NCI-H82 treated with DMSO at 0.1 percent for 48 hours (cell line): ENCODE measurements around the gene PPP1R13B.

Experiments used
- DNase-seq: peaks from one replicate; lab custom pipeline; 2025; ENCODE audit not compliant: unreplicated experiment; lab: John Stamatoyannopoulos, UW

The PPP1R13B gene

GRCh38 chr14:103881268-103882201, 34.2 kb upstream of the PPP1R13B start:
- no peak for DNase-seq

GRCh38 chr14:103880348-103881267, 33.2 kb upstream of the PPP1R13B start:
- DNase-seq = no peak

- DNase-seq = no peak
Observed at GRCh38 chr14:103879570-103880347, 32.4 kb upstream of the PPP1R13B start.

- DNase-seq = no peak
Observed at GRCh38 chr14:103879118-103879569, 31.8 kb upstream of the PPP1R13B start.

GRCh38 chr14:103878180-103878579, 30.8 kb upstream of the PPP1R13B start:
- DNase-seq = no peak

- no peak for DNase-seq
Observed at GRCh38 chr14:103875010-103875409, 27.6 kb upstream of the PPP1R13B start.

GRCh38 chr14:103872481-103873113, 25.2 kb upstream of the PPP1R13B start:
- DNase-seq = no peak

- DNase-seq = no peak
Observed at GRCh38 chr14:103871596-103872480, 24.5 kb upstream of the PPP1R13B start.

GRCh38 chr14:103870891-103871595, 23.7 kb upstream of the PPP1R13B start:
- DNase-seq = no peak

- DNase-seq = no peak
Observed at GRCh38 chr14:103870144-103870876, 22.9 kb upstream of the PPP1R13B start.

GRCh38 chr14:103869406-103870143, 22.2 kb upstream of the PPP1R13B start:
- DNase-seq = no peak

- DNase-seq = no peak
Observed at GRCh38 chr14:103868242-103868897, 21.0 kb upstream of the PPP1R13B start.

GRCh38 chr14:103867523-103867953, 20.2 kb upstream of the PPP1R13B start:
- no peak for DNase-seq

GRCh38 chr14:103867020-103867419, 19.6 kb upstream of the PPP1R13B start:
- no peak for DNase-seq

- DNase-seq = no peak
Observed at GRCh38 chr14:103863245-103863644, 15.9 kb upstream of the PPP1R13B start.

- no peak for DNase-seq
Observed at GRCh38 chr14:103862393-103862782, 15.0 kb upstream of the PPP1R13B start.
